ENCODE results near the gene SAMD11.
"Not testable (repeated sequence)": the region's sequence is repeated elsewhere in the genome, so short reads cannot be mapped to it uniquely, and the experiment has no call there.

DNA sequence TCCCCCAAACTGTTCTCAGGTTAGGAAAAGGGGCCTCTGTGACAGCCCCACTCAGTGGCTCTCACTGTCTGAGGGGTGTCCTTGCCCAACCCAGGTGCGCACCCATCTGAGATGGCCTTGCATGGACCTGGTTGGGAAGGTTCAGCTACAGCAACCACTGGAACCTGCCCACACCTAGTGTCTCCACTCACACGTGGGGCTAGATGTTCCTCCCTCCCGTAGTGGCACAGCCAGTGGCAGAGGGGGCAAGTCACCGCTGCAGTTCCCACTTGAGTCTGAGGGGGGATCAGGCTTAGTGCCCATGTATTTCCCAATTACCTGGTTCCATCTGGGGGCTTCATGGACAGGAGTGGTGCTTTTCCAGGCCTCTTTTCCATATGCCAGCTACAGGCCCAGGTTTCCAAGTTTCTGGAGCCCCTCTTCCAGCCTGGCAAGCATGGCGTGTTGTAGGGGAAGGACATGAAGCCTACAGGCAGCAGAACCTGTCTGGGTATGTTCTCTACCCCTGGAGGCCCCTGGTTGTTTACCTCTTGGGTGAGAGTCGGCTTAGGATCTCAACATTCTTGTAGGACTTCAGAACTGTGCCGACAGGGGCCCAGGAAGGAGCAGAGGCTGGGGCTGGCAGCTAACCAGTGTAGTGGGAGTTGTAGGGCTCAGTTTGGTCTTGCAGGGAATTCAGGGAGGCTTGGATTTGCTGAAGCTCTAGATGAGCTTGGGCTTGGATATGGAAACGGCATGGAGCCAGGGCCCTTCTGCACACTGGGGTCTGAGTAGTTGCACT lies 47.1 kb upstream of the SAMD11 start:
- not testable (repeated sequence) for TF ChIP-seq ZNF512 (CRISPR knock-in tag; IDR thresholded peaks at IDR 0.05; ENCODE audit: borderline replicate concordance); ZNF263 (CRISPR knock-in tag; IDR thresholded peaks at IDR 0.05; ENCODE audit: low read depth); TEAD1 (CRISPR knock-in tag; IDR thresholded peaks at IDR 0.05)
